Inflammatory macrophage treated with lipopolysaccharide for 1 hour (primary cell): Measurements from ENCODE around the gene IRF3.

Experiments used
- DNase-seq, 2 donors: peaks; one replicate each; pipeline ENCODE4 v3.0.0-alpha.2; 2020 to 2022

IRF3 gene

GRCh38 chr19:49687566-49688316 lies 22.1 kb upstream of the IRF3 start:
- DNase-seq: peak in 1 of 2 donors; percentile 35

GRCh38 chr19:49687150-49687549 lies 21.5 kb upstream of the IRF3 start:
- no peak for DNase-seq

GRCh38 chr19:49686503-49687088 lies 20.9 kb upstream of the IRF3 start:
- DNase-seq: no peak

- DNase-seq: no peak
Observed at GRCh38 chr19:49685845-49686332, 20.2 kb upstream of the IRF3 start.

GRCh38 chr19:49684983-49685553 lies 19.4 kb upstream of the IRF3 start:
- no peak for DNase-seq

- no peak for DNase-seq
Observed at GRCh38 chr19:49684251-49684982, 18.8 kb upstream of the IRF3 start.

- DNase-seq: no peak
Observed at GRCh38 chr19:49683814-49684250, 18.2 kb upstream of the IRF3 start.

GRCh38 chr19:49682274-49682673 lies 16.6 kb upstream of the IRF3 start:
- DNase-seq: no peak

GRCh38 chr19:49681830-49682229 lies 16.2 kb upstream of the IRF3 start:
- no peak for DNase-seq

- peak; percentile 73 to 99 for DNase-seq
Observed at GRCh38 chr19:49680421-49681351, 15.0 kb upstream of the IRF3 start.

GRCh38 chr19:49679771-49680413 lies 14.2 kb upstream of the IRF3 start:
- DNase-seq: no peak

GRCh38 chr19:49678985-49679770 lies 13.5 kb upstream of the IRF3 start:
- no peak for DNase-seq

- peak; percentile 74 to 91 for DNase-seq
Observed at GRCh38 chr19:49677901-49678674, 12.4 kb upstream of the IRF3 start.

GRCh38 chr19:49677231-49677900 lies 11.7 kb upstream of the IRF3 start, which contains the start of gene PRMT1:
Gene PRMT1 (plus strand): TSS chr19:49677271. CDS start chr19:49677281, 10 bp downstream.
- peak in 1 of 2 donors; percentile 16 for DNase-seq

GRCh38 chr19:49676784-49677230 lies 11.2 kb upstream of the IRF3 start:
- peak; percentile 100 for DNase-seq

- peak; percentile 93 to 95 for DNase-seq
Observed at GRCh38 chr19:49676136-49676783, 10.6 kb upstream of the IRF3 start.

GRCh38 chr19:49672131-49672919 lies 6.7 kb upstream of the IRF3 start:
- DNase-seq: peak; percentile 37 to 83

GRCh38 chr19:49669516-49669915 lies 3.9 kb upstream of the IRF3 start:
- peak; percentile 54 to 73 for DNase-seq
